ENCODE measurements around the gene KCTD4. TPM values are rescaled to one million over a fixed set of nuclear protein-coding genes. Genes with fewer than 3 reads are reported as not detected.

KCTD4 gene
- total RNA-seq, 4 donors from 2014 or later = 1.3 to 1.9 TPM; not detected in 2

- TF ChIP-seq POLR2AphosphoS5 (IDR thresholded peaks at IDR 0.05) (no peak), EP300 (IDR thresholded peaks at IDR 0.05; ENCODE audit: low read depth) (no peak), CTCF (IDR thresholded peaks at IDR 0.05) (no peak), POLR2A (IDR thresholded peaks at IDR 0.05) (no peak)
- 91% methylated on average over 4 of the region's 4 CpGs; no CpG with 5 or more reads in 1 of the 2 donors for WGBS, 2 donors (ENCODE audit: low coverage in 1 of 2)
- H3K27ac ChIP-seq = peak overlapping the region in 1 of 4 donors; percentile 4
Measured at GRCh38 chr13:45220403-45220802, 19.6 kb upstream of the KCTD4 start.

GRCh38 chr13:45219938-45220375, 19.1 kb upstream of the KCTD4 start:
- peak overlapping the region in 2 of 4 donors; percentile 4 to 51 for H3K27ac ChIP-seq
- intact Hi-C loops (cut with DNase I; ENCODE audit: low total_unique reads) = no loop called here
- 50 to 53% methylated on average over 4 of the region's 4 CpGs for WGBS, 2 donors (ENCODE audit: low coverage in 1 of 2)
- DNase-seq = no peak
- in situ Hi-C loops (cut with MboI; ENCODE audit: low pct_ligation_motif_present in 1 of 4, low pct_unique_long_range_greater_than_20kb in 1 of 4, low sequenced_read_pairs in 3 of 4) = no loop called here
- TF ChIP-seq CTCF (IDR thresholded peaks at IDR 0.05) = no peak
- no peak for TF ChIP-seq EP300 (IDR thresholded peaks at IDR 0.05; ENCODE audit: low read depth)
- no peak for TF ChIP-seq POLR2AphosphoS5 (IDR thresholded peaks at IDR 0.05)
- no peak for TF ChIP-seq POLR2A (IDR thresholded peaks at IDR 0.05)
- H3K4me3 ChIP-seq = no peak overlapping the region
- H3K27me3 ChIP-seq = no peaks in the 10 kb centered on the region
- H3K9me3 ChIP-seq = no peaks in the 10 kb centered on the region
- H3K4me1 ChIP-seq = peaks cover 0 to 18% (median 6%) of the 10 kb centered on the region in 4 donors
- no peaks in the 10 kb centered on the region for H3K36me3 ChIP-seq

More at GRCh38 chr13:45220403-45220802, 19.6 kb upstream of the KCTD4 start:
- Histone ChIP-seq H3K36me3 (no peaks in the 10 kb centered on the region), H3K4me1 (peaks cover 0 to 18% (median 6%) of the 10 kb centered on the region in 4 donors), H3K9me3 (no peaks in the 10 kb centered on the region), H3K4me3 (no peak overlapping the region), H3K27me3 (no peaks in the 10 kb centered on the region)
- no peak for DNase-seq
- intact Hi-C loops (cut with DNase I; ENCODE audit: low total_unique reads) = no loop called here
- in situ Hi-C loops (cut with MboI; ENCODE audit: low pct_ligation_motif_present in 1 of 4, low pct_unique_long_range_greater_than_20kb in 1 of 4, low sequenced_read_pairs in 3 of 4) = no loop called here

- intact Hi-C loops (cut with DNase I; ENCODE audit: low total_unique reads) (no loop called here), in situ Hi-C loops (cut with MboI; ENCODE audit: low pct_ligation_motif_present in 1 of 4, low pct_unique_long_range_greater_than_20kb in 1 of 4, low sequenced_read_pairs in 3 of 4) (no loop called here)
- DNase-seq = no peak
- Histone ChIP-seq H3K9me3 (no peaks in the 10 kb centered on the region), H3K27ac (peak overlapping the region in 3 of 4 donors; percentile 4 to 51 (median 27)), H3K27me3 (no peaks in the 10 kb centered on the region), H3K36me3 (no peaks in the 10 kb centered on the region), H3K4me1 (peaks cover 0 to 18% (median 6%) of the 10 kb centered on the region in 4 donors), H3K4me3 (no peak overlapping the region)
- 63 to 67% methylated on average over 5 of the region's 5 CpGs for WGBS, 2 donors (ENCODE audit: low coverage in 1 of 2)
- TF ChIP-seq CTCF (IDR thresholded peaks at IDR 0.05) (no peak), EP300 (IDR thresholded peaks at IDR 0.05; ENCODE audit: low read depth) (no peak), POLR2AphosphoS5 (IDR thresholded peaks at IDR 0.05) (no peak), POLR2A (IDR thresholded peaks at IDR 0.05) (no peak)
Measured at GRCh38 chr13:45219123-45219891, 18.5 kb upstream of the KCTD4 start.

GRCh38 chr13:45218689-45219088, 17.8 kb upstream of the KCTD4 start:
- in situ Hi-C loops (cut with MboI; ENCODE audit: low pct_ligation_motif_present in 1 of 4, low pct_unique_long_range_greater_than_20kb in 1 of 4, low sequenced_read_pairs in 3 of 4) = no loop called here
- Histone ChIP-seq H3K27me3 (no peaks in the 10 kb centered on the region), H3K4me1 (peaks cover 0 to 18% (median 6%) of the 10 kb centered on the region in 4 donors), H3K4me3 (no peak overlapping the region), H3K27ac (peak overlapping the region in 2 of 4 donors; percentile 4 to 51), H3K36me3 (no peaks in the 10 kb centered on the region), H3K9me3 (no peaks in the 10 kb centered on the region)
- intact Hi-C loops (cut with DNase I; ENCODE audit: low total_unique reads) = no loop called here
- no peak for TF ChIP-seq EP300 (IDR thresholded peaks at IDR 0.05; ENCODE audit: low read depth)
- no peak for TF ChIP-seq POLR2A (IDR thresholded peaks at IDR 0.05)
- 97 to 100% methylated on average over 1 of the region's 1 CpG for WGBS, 2 donors (ENCODE audit: low coverage in 1 of 2)
- DNase-seq = no peak
